ENCODE results near the gene ITGA2. TPM values are rescaled to one million over a fixed set of nuclear protein-coding genes. Genes with fewer than 3 reads are reported as not detected.

The ITGA2 gene
- total and polyA plus RNA-seq, 2 of the 8 experiments (the other 6 are each of a cell fraction or from before 2014, with no cell fraction given), result 1.4 to 7.7 TPM

- DNase-seq (ENCODE audit: low read depth in 1 of 2, low spot score in 2 of 2), result no peak
- Histone ChIP-seq H3K27ac (ENCODE audit: low read depth, low read length) (no peak overlapping the region), H3K9me3 (ENCODE audit: insufficient read depth in 2 of 2, low read depth in 1 of 2, low read length in 1 of 2) (peaks cover 22 to 23% of the 10 kb centered on the region in 2 experiments), H3K79me2 (ENCODE audit: control insufficient read depth in 1 of 2, insufficient read depth in 2 of 2, low read length in 2 of 2) (no peaks in the 10 kb centered on the region), H3K9ac (replicated peaks in 1 of 4; ENCODE audit: extremely low read depth in 1 of 4, low read depth in 3 of 4, low read length in 3 of 4) (no peak overlapping the region), H3K4me3 (ENCODE audit: extremely low read depth in 1 of 4, insufficient read depth in 2 of 4, low read depth in 3 of 4, low read length in 4 of 4) (no peak overlapping the region), H2AFZ (ENCODE audit: low read length) (no peak overlapping the region), H2BK5ac (ENCODE audit: low read depth, low read length) (no peak overlapping the region), H3K23ac (ENCODE audit: insufficient read length) (no peak overlapping the region), H2AK5ac (ENCODE audit: low read depth, low read length) (no peak overlapping the region), H3K56ac (replicated peaks; ENCODE audit: insufficient read length, low read depth, low read length) (no peak overlapping the region), H3K23me2 (ENCODE audit: low read depth, low read length) (no peaks in the 10 kb centered on the region), H2BK12ac (ENCODE audit: low read depth, low read length) (no peak overlapping the region), H3K36me3 (ENCODE audit: control insufficient read depth in 2 of 4, insufficient read depth in 4 of 4, low read length in 3 of 4) (no peaks in the 10 kb centered on the region), H4K5ac (ENCODE audit: insufficient read length, low read depth, low read length) (no peak overlapping the region), H3K27me3 (replicated peaks in 1 of 4; ENCODE audit: control insufficient read depth in 3 of 4, extremely low read depth in 1 of 4, insufficient read depth in 3 of 4, low read length in 3 of 4) (no peaks in the 10 kb centered on the region), H4K20me1 (replicated peaks in 1 of 2; ENCODE audit: control insufficient read depth in 1 of 2, insufficient read depth in 2 of 2, low read length in 2 of 2) (no peaks in the 10 kb centered on the region), H3K4me1 (replicated peaks in 1 of 4; ENCODE audit: control insufficient read depth in 3 of 4, insufficient read depth in 4 of 4, low read length in 3 of 4) (no peaks in the 10 kb centered on the region), H4K91ac (replicated peaks; ENCODE audit: insufficient read length, low read length) (no peak overlapping the region), H2BK15ac (ENCODE audit: low read length) (no peak overlapping the region), H3K4ac (replicated peaks; ENCODE audit: insufficient read length, low read depth, low read length) (no peak overlapping the region), H2BK20ac (ENCODE audit: low read length) (no peak overlapping the region), H3K79me1 (ENCODE audit: low read depth, low read length) (no peaks in the 10 kb centered on the region), H3K4me2 (ENCODE audit: insufficient read depth in 1 of 2, low read depth in 2 of 2, low read length in 2 of 2) (no peak overlapping the region), H4K8ac (ENCODE audit: extremely low read depth, insufficient read depth, low read length) (no peak overlapping the region), H2BK120ac (replicated peaks; ENCODE audit: low read depth, low read length) (no peak overlapping the region), H3K18ac (ENCODE audit: extremely low read depth, low read length) (no peak overlapping the region), H3K14ac (ENCODE audit: insufficient read length) (no peak overlapping the region)
- ChIA-PET CTCF (ENCODE audit: partially characterized antibody) (interaction anchor here (1.0 kb wide), 1 partner anchor 62 kb away, joined by 3 read pairs; no protein-coding TSS in a partner anchor), POLR2A (ENCODE audit: partially characterized antibody) (interaction anchor here (0.6 kb wide), 1 partner anchor 16 kb away, joined by 3 read pairs; no protein-coding TSS in a partner anchor)
- FAIRE-seq, result no peak
- 87% methylated on average over 7 of the region's 7 CpGs; no CpG with 5 or more reads in 1 of the 2 experiments for WGBS, 2 experiments (ENCODE audit: extremely low coverage in 1 of 2, insufficient coverage in 1 of 2, insufficient read length in 1 of 2, insufficient replicate concordance in 2 of 2, low coverage in 1 of 2, low lambda C conversion rate in 2 of 2, missing lambda C conversion rate in 1 of 2)
- TF ChIP-seq GABPA (IDR thresholded peaks at IDR 0.05; ENCODE audit: borderline replicate concordance, insufficient read depth, low read length) (no peak), EZH2 (IDR thresholded peaks at IDR 0.05; ENCODE audit: low read depth, low read length, severe bottlenecking) (no peak), SP4 (IDR thresholded peaks at IDR 0.05; ENCODE audit: low read length) (no peak), POU5F1 (IDR thresholded peaks at IDR 0.05; ENCODE audit: low read depth, low read length) (no peak), USF2 (IDR thresholded peaks at IDR 0.05; ENCODE audit: low read length) (no peak), SIRT6 (IDR thresholded peaks at IDR 0.05; ENCODE audit: low read length) (no peak), CEBPB (IDR thresholded peaks at IDR 0.05; ENCODE audit: low read depth, low read length) (no peak), TCF12 (IDR thresholded peaks at IDR 0.05; ENCODE audit: low read depth, low read length) (no peak), RFX5 (IDR thresholded peaks at IDR 0.05; ENCODE audit: borderline replicate concordance, low read depth, low read length) (no peak), SIN3A (conservative IDR thresholded peaks at IDR 0.05 in 1 of 2, IDR thresholded peaks at IDR 0.05 in 1 of 2; ENCODE audit: low read depth in 1 of 2, low read length in 2 of 2) (no peak)
Measured at GRCh38 chr5:52977264-52977897, 11.8 kb upstream of the ITGA2 start.

Data from H1 (cell line).